NB4 (cell line): ENCODE data around the gene KIF6.

Experiments used
- MAX ChIP-seq: IDR thresholded peaks from 2 replicates; pipeline ENCODE4 v1.6.1; 2011; ENCODE audit warnings: low read depth, low read length
- MYC ChIP-seq: IDR thresholded peaks from 2 replicates; pipeline ENCODE4 v1.6.1; 2011; ENCODE audit warnings: low read depth, low read length
- POLR2A ChIP-seq: IDR thresholded peaks from 2 replicates; pipeline ENCODE4 v1.6.1; 2011; ENCODE audit warnings: mild to moderate bottlenecking; ENCODE audit not compliant: insufficient read length; ENCODE audit errors: extremely low read depth
- TF ChIP-seq, protein P1 (sequence below): IDR thresholded peaks from one replicate; pipeline ENCODE4 v1.5.1; 2012; ENCODE audit warnings: low read depth, low read length

GRCh38 chr6:39281312-39281980, 443.8 kb downstream of the KIF6 start:
- TF ChIP-seq, protein P1, sequence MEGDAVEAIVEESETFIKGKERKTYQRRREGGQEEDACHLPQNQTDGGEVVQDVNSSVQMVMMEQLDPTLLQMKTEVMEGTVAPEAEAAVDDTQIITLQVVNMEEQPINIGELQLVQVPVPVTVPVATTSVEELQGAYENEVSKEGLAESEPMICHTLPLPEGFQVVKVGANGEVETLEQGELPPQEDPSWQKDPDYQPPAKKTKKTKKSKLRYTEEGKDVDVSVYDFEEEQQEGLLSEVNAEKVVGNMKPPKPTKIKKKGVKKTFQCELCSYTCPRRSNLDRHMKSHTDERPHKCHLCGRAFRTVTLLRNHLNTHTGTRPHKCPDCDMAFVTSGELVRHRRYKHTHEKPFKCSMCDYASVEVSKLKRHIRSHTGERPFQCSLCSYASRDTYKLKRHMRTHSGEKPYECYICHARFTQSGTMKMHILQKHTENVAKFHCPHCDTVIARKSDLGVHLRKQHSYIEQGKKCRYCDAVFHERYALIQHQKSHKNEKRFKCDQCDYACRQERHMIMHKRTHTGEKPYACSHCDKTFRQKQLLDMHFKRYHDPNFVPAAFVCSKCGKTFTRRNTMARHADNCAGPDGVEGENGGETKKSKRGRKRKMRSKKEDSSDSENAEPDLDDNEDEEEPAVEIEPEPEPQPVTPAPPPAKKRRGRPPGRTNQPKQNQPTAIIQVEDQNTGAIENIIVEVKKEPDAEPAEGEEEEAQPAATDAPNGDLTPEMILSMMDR, result no peak
- no peak for TF ChIP-seq POLR2A
- TF ChIP-seq MYC, result no peak
- no peak for TF ChIP-seq MAX
